Retinal pigment epithelial cell (primary cell): Measurements from ENCODE around the gene GABRG3.

Experiments used
- DNase-seq: peaks from one replicate; pipeline ENCODE4 v3.0.0-alpha.2; 2010; ENCODE audit warnings: low read depth
- H3K4me3 ChIP-seq: 2 replicates; pipeline ENCODE4 v1.5.1; 2011; ENCODE audit warnings: mild to moderate bottlenecking, low read length, control low read depth, moderate library complexity
- TF ChIP-seq, protein P1 (sequence below): conservative IDR thresholded peaks from 2 replicates; pipeline ENCODE4 v1.5.1; 2011; ENCODE audit warnings: low read depth, low read length, control low read depth, inconsistent platforms

GABRG3 gene

DNA sequence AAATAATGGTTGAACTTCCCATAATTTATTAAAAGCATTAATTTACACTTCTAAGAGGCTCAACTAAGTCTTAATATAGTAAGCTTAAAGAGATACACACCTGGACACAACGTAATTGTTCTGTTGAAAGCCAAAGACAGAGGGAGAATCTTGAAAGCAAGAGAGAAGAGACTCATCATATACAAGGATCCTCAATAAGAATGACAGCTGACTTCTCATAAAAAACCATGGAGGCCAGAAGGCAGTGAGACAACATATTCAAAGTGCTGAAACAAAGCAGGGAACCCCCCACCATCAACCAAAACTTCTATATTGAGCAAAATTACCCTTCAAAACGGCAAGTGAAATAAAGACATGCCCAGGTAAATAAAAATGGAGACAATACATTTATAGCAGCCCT lies 16.6 kb upstream of the GABRG3 start:
- no peak for DNase-seq
- no peak overlapping the region for H3K4me3 ChIP-seq
- TF ChIP-seq, protein P1, sequence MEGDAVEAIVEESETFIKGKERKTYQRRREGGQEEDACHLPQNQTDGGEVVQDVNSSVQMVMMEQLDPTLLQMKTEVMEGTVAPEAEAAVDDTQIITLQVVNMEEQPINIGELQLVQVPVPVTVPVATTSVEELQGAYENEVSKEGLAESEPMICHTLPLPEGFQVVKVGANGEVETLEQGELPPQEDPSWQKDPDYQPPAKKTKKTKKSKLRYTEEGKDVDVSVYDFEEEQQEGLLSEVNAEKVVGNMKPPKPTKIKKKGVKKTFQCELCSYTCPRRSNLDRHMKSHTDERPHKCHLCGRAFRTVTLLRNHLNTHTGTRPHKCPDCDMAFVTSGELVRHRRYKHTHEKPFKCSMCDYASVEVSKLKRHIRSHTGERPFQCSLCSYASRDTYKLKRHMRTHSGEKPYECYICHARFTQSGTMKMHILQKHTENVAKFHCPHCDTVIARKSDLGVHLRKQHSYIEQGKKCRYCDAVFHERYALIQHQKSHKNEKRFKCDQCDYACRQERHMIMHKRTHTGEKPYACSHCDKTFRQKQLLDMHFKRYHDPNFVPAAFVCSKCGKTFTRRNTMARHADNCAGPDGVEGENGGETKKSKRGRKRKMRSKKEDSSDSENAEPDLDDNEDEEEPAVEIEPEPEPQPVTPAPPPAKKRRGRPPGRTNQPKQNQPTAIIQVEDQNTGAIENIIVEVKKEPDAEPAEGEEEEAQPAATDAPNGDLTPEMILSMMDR, result no peak

DNA sequence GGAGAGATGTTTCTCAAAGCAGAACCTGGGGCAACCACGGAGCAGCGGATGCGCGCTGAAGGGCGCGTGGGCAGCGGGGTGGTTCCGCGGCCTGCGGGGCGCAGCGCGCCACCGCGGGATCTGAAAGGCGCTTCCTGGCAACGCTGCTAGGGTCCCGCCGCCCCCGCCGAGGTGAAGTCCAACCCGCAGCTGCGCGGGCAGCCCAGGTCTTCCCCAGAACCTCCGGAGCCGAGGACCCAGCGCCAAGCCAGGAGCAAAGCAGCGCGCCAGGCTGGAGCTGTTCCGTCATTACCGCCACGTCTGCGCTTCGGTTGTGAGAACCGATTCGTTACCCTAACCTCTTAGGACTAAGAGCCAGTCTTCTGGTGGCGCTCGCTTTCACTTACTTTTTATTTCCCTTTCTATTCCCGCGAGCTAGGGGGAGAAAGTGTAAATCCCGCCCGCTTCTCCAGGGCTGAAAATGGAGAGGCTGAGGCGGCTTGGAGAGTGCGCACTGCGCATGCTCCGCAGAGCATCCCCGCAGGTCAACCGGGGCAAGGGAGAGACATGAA lies 3.2 kb upstream of the GABRG3 start:
- peak; percentile 7 for DNase-seq
- peak overlapping the region; percentile 42 for H3K4me3 ChIP-seq
- TF ChIP-seq, protein P1, result no peak

DNA sequence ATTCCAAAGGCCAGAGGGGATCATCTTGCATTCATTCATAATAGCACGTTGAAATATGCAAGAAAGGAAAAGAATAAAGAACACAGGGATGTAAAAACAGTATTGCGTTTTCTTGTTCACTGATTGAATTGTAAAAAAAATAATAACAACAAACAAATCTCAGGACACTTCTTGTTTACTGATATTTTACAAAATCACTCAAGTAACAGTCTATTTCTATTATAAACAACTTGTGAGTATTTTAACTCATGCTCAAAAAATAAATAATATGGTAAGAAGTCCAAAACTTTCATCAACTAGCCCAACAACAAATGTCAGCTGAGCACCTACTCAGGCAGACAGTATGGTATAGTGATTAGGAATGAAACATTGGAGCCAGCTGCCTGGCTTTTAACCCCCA lies 2.2 kb upstream of the GABRG3 start:
- no peak for DNase-seq
- TF ChIP-seq, protein P1, result no peak
- H3K4me3 ChIP-seq, result no peak overlapping the region

DNA sequence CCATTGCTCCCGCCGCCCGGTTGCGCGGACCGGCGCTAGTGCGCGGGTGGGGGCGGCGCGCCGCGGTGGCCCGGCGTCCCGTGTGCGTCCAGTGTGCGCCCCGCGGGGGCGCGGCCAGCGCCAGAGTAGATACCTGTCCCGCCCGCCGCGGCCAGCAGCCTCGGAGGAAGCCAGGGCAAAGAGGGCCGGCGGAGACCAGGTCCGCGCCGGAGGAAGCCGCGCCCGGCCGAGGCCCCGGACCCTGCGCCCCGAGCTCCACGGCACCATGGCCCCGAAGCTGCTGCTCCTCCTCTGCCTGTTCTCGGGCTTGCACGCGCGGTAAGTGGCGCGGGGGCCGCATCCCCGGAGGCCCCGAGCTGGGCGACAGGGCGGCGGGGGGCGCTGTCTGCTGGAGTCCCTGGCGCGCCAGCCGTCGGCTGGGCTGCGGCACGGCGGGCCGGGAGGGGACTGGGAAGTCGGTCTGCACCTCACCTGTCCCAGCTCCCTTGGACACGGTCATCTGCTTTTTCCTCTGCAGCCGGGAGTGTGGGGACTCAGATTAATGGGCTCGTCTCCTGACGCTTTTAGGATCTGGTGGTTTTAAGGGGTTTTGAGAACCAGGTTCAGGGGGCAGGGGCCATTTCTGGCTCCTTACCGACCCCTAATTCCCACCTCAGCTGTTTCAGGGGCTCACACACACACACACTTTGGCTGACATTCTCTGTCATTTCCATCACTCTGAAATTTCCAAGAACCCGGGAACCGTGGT lies 464 bp downstream of the GABRG3 start:
- no peak overlapping the region for H3K4me3 ChIP-seq
- TF ChIP-seq, protein P1, result no peak
- DNase-seq, result no peak

- no peak overlapping the region for H3K4me3 ChIP-seq
- DNase-seq, result no peak
- TF ChIP-seq, protein P1, result no peak
Observed at GRCh38 chr15:26972636-26973035, 1.7 kb downstream of the GABRG3 start.

DNA sequence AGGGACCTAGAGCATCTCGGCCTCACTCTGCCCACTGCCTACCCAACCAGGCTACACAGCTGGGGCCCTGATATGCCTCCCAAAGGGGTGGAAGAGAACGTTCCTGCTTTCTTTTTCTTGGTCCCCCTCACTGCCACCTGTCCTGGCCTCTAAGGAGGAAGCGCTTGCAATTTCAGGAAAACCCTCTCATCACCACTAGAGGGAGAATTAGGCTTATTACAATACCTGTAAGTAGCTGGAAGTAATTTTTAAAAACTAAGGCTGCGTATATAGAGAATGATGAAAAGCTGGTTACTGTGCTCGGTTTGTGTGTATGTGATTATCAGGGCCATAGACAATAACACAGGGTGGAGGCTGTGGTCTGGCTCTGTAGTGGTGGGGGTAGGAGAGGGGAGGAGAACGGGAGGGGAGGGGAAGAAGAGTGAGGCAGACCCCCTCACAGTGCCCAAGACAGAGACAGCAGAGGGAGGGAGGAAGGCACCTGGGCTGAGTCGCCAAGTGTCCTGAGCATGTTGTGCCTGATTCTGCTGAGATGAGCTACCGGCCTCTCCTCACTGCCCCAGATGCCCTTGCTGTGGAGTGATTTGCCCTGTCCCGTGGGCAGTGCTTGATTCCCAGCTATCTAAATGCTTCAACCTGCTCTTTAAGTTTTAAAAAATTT lies 3.3 kb downstream of the GABRG3 start:
- TF ChIP-seq, protein P1, result peak; percentile 74
- H3K4me3 ChIP-seq, result no peak overlapping the region
- peak; percentile 6 for DNase-seq
